ENCODE measurements around the gene MYO1D. TPM values are rescaled to one million over a fixed set of nuclear protein-coding genes. Genes with fewer than 3 reads are reported as not detected.

MYO1D gene
- total RNA-seq, 4 donors from 2014 or later, result 247 to 569 (median 444) TPM

GRCh38 chr17:32492264-32492589 lies 384.7 kb downstream of the MYO1D start:
- TF ChIP-seq POLR2AphosphoS5 (IDR thresholded peaks at IDR 0.05) (no peak), EP300 (IDR thresholded peaks at IDR 0.05; ENCODE audit: low read depth) (no peak), CTCF (IDR thresholded peaks at IDR 0.05) (no peak), POLR2A (IDR thresholded peaks at IDR 0.05) (no peak)
- WGBS, 2 donors (ENCODE audit: low coverage in 1 of 2), result 78 to 83% methylated on average over 3 to 4 of the region's 4 CpGs
- H3K27ac ChIP-seq, result no peak overlapping the region
- no peaks in the 10 kb centered on the region for H3K36me3 ChIP-seq
- H3K9me3 ChIP-seq, result no peaks in the 10 kb centered on the region
- no peaks in the 10 kb centered on the region for H3K27me3 ChIP-seq
- intact Hi-C loops (cut with DNase I; ENCODE audit: low total_unique reads), result no loop called here
- H3K4me1 ChIP-seq, result peaks cover 0 to 11% (median 7%) of the 10 kb centered on the region in 4 donors
- in situ Hi-C loops (cut with MboI; ENCODE audit: low pct_ligation_motif_present in 1 of 4, low pct_unique_long_range_greater_than_20kb in 1 of 4, low sequenced_read_pairs in 3 of 4), result loop anchor here in 2 of 4 donors (25.0 kb wide), 2 partner anchors 270 to 420 kb away; no protein-coding TSS in a partner anchor
- no peak overlapping the region for H3K4me3 ChIP-seq
- no peak for DNase-seq

GRCh38 chr17:32491371-32492263 lies 385.3 kb downstream of the MYO1D start:
- in situ Hi-C loops (cut with MboI; ENCODE audit: low pct_ligation_motif_present in 1 of 4, low pct_unique_long_range_greater_than_20kb in 1 of 4, low sequenced_read_pairs in 3 of 4) (loop anchor here in 2 of 4 donors (25.0 kb wide), 2 partner anchors 271 to 421 kb away; no protein-coding TSS in a partner anchor), intact Hi-C loops (cut with DNase I; ENCODE audit: low total_unique reads) (no loop called here)
- no peaks in the 10 kb centered on the region for H3K9me3 ChIP-seq
- no peak overlapping the region for H3K4me3 ChIP-seq
- peaks cover 0 to 11% (median 7%) of the 10 kb centered on the region in 4 donors for H3K4me1 ChIP-seq
- H3K27me3 ChIP-seq, result no peaks in the 10 kb centered on the region
- H3K27ac ChIP-seq, result no peak overlapping the region
- H3K36me3 ChIP-seq, result no peaks in the 10 kb centered on the region
- WGBS, 2 donors (ENCODE audit: low coverage in 1 of 2), result 77 to 81% methylated on average over 3 to 19 of the region's 21 CpGs
- TF ChIP-seq EP300 (IDR thresholded peaks at IDR 0.05; ENCODE audit: low read depth) (no peak), POLR2A (IDR thresholded peaks at IDR 0.05) (no peak), POLR2AphosphoS5 (IDR thresholded peaks at IDR 0.05) (no peak), CTCF (IDR thresholded peaks at IDR 0.05) (no peak)
- no peak for DNase-seq

- Histone ChIP-seq H3K9me3 (no peaks in the 10 kb centered on the region), H3K27me3 (no peaks in the 10 kb centered on the region), H3K36me3 (no peaks in the 10 kb centered on the region), H3K4me3 (no peak overlapping the region), H3K27ac (no peak overlapping the region), H3K4me1 (peaks cover 0 to 17% (median 11%) of the 10 kb centered on the region in 4 donors)
- TF ChIP-seq POLR2A (IDR thresholded peaks at IDR 0.05) (no peak), CTCF (IDR thresholded peaks at IDR 0.05) (no peak), EP300 (IDR thresholded peaks at IDR 0.05; ENCODE audit: low read depth) (no peak), POLR2AphosphoS5 (IDR thresholded peaks at IDR 0.05) (no peak)
- in situ Hi-C loops (cut with MboI; ENCODE audit: low pct_ligation_motif_present in 1 of 4, low pct_unique_long_range_greater_than_20kb in 1 of 4, low sequenced_read_pairs in 3 of 4), result loop anchor here in 2 of 4 donors (25.0 kb wide), 2 partner anchors 272 to 422 kb away; no protein-coding TSS in a partner anchor
- intact Hi-C loops (cut with DNase I; ENCODE audit: low total_unique reads), result no loop called here
- no peak for DNase-seq
- 65 to 84% methylated on average over 6 to 16 of the region's 16 CpGs for WGBS, 2 donors (ENCODE audit: low coverage in 1 of 2)
Measured at GRCh38 chr17:32490101-32490482, 386.8 kb downstream of the MYO1D start.

GRCh38 chr17:32489320-32490100 lies 387.4 kb downstream of the MYO1D start:
- H3K4me1 ChIP-seq, result peaks cover 0 to 17% (median 11%) of the 10 kb centered on the region in 4 donors
- H3K27me3 ChIP-seq, result no peaks in the 10 kb centered on the region
- H3K36me3 ChIP-seq, result no peaks in the 10 kb centered on the region
- TF ChIP-seq EP300 (IDR thresholded peaks at IDR 0.05; ENCODE audit: low read depth), result no peak
- no peak for TF ChIP-seq POLR2A (IDR thresholded peaks at IDR 0.05)
- TF ChIP-seq CTCF (IDR thresholded peaks at IDR 0.05), result no peak
- TF ChIP-seq POLR2AphosphoS5 (IDR thresholded peaks at IDR 0.05), result no peak
- H3K9me3 ChIP-seq, result no peaks in the 10 kb centered on the region
- DNase-seq, result no peak
- intact Hi-C loops (cut with DNase I; ENCODE audit: low total_unique reads) (loop anchor here (10.0 kb wide), 1 partner anchor 265 kb away; no protein-coding TSS in a partner anchor), in situ Hi-C loops (cut with MboI; ENCODE audit: low pct_ligation_motif_present in 1 of 4, low pct_unique_long_range_greater_than_20kb in 1 of 4, low sequenced_read_pairs in 3 of 4) (loop anchor here in 2 of 4 donors (25.0 kb wide), 2 partner anchors 273 to 423 kb away; no protein-coding TSS in a partner anchor)
- no peak overlapping the region for H3K27ac ChIP-seq
- no peak overlapping the region for H3K4me3 ChIP-seq
- 78 to 79% methylated on average over 5 to 10 of the region's 10 CpGs for whole genome bisulfite sequencing, 2 donors (ENCODE audit: low coverage in 1 of 2)
